ENCODE measurements around the gene ADGRG6. TPM values are rescaled to one million over a fixed set of nuclear protein-coding genes. Genes with fewer than 3 reads are reported as not detected.

ADGRG6 gene
- total and polyA plus RNA-seq, 2 experiments from 2014 or later, result 0.38 to 1.5 TPM

- H3K4me1 ChIP-seq (ENCODE audit: insufficient read depth), result peaks cover 38% of the 10 kb centered on the region
- in situ Hi-C loops (cut with MboI), result loop anchor here (25.0 kb wide), 1 partner anchor 213 kb away; no protein-coding TSS in a partner anchor
- H3F3A ChIP-seq (ENCODE audit: insufficient read depth), result peaks cover 21% of the 10 kb centered on the region
- H3K4me2 ChIP-seq (ENCODE audit: unreplicated experiment), result peak overlapping the region; percentile 75
- 15 to 18% methylated on average over 4 of the region's 4 CpGs for WGBS, 2 experiments (ENCODE audit: low coverage in 1 of 2, low lambda C conversion rate in 2 of 2, missing lambda C conversion rate in 2 of 2)
- peak overlapping the region; percentile 38 for H3K27ac ChIP-seq
- no peaks in the 10 kb centered on the region for H3K27me3 ChIP-seq (replicated peaks; ENCODE audit: insufficient read depth)
- TF ChIP-seq EZH2 (IDR thresholded peaks at IDR 0.05; ENCODE audit: insufficient read depth, poor library complexity, severe bottlenecking) (no peak), EZH2phosphoT487 (IDR thresholded peaks at IDR 0.05; ENCODE audit: insufficient read depth, low read depth) (no peak)
- H3K9ac ChIP-seq, result no peak overlapping the region
- H3K9me3 ChIP-seq (ENCODE audit: low read depth), result no peaks in the 10 kb centered on the region
- H3K79me2 ChIP-seq (ENCODE audit: insufficient read depth), result no peaks in the 10 kb centered on the region
- H3K4me3 ChIP-seq, result peak overlapping the region; percentile 47
- peak; percentile 46 for DNase-seq
- peak overlapping the region; percentile 42 for H2AFZ ChIP-seq
- no peaks in the 10 kb centered on the region for H3K36me3 ChIP-seq (ENCODE audit: low read depth)
- no peaks in the 10 kb centered on the region for H4K20me1 ChIP-seq (ENCODE audit: insufficient read depth)
- H3K9me2 ChIP-seq (ENCODE audit: insufficient read depth), result no peaks in the 10 kb centered on the region
Measured at GRCh38 chr6:142374965-142375733, 73.3 kb downstream of the ADGRG6 start.

DNA sequence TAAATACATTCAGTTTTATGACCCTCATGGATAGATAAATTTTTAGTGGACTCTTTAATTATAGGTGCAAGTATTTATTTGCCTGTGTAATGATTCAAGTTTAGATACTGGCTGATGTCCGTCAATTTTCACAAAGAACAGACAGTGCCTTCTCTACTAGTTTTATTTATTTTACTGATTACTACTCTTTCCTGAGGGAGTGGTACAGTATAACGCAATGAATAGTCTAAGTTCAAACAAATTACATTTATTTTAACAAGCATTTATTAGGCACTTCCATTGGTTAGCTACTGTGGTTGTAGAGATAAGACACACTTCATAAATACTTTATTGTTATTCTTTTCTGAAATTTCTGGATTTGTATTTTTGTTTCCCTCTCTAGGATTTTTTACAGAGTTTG is 74.3 kb downstream of the ADGRG6 start:
- no peaks in the 10 kb centered on the region for H3K36me3 ChIP-seq (ENCODE audit: low read depth)
- WGBS, 2 experiments (ENCODE audit: low coverage in 1 of 2, low lambda C conversion rate in 2 of 2, missing lambda C conversion rate in 2 of 2), result 96 to 100% methylated on average over 2 of the region's 2 CpGs
- TF ChIP-seq EZH2phosphoT487 (IDR thresholded peaks at IDR 0.05; ENCODE audit: insufficient read depth, low read depth) (no peak), EZH2 (IDR thresholded peaks at IDR 0.05; ENCODE audit: insufficient read depth, poor library complexity, severe bottlenecking) (no peak)
- H3K27me3 ChIP-seq (replicated peaks; ENCODE audit: insufficient read depth), result no peaks in the 10 kb centered on the region
- no peak overlapping the region for H3K9ac ChIP-seq
- no peaks in the 10 kb centered on the region for H3K9me3 ChIP-seq (ENCODE audit: low read depth)
- H3K27ac ChIP-seq, result no peak overlapping the region
- no peaks in the 10 kb centered on the region for H3K79me2 ChIP-seq (ENCODE audit: insufficient read depth)
- H4K20me1 ChIP-seq (ENCODE audit: insufficient read depth), result no peaks in the 10 kb centered on the region
- peaks cover 38% of the 10 kb centered on the region for H3K4me1 ChIP-seq (ENCODE audit: insufficient read depth)
- no peak overlapping the region for H2AFZ ChIP-seq
- H3F3A ChIP-seq (ENCODE audit: insufficient read depth), result peaks cover 21% of the 10 kb centered on the region
- H3K9me2 ChIP-seq (ENCODE audit: insufficient read depth), result no peaks in the 10 kb centered on the region
- no peak overlapping the region for H3K4me3 ChIP-seq
- no peak for DNase-seq
- in situ Hi-C loops (cut with MboI), result loop anchor here (25.0 kb wide), 1 partner anchor 214 kb away; no protein-coding TSS in a partner anchor
- no peak overlapping the region for H3K4me2 ChIP-seq (ENCODE audit: unreplicated experiment)

GRCh38 chr6:142376800-142377496 is 75.1 kb downstream of the ADGRG6 start:
- no peak overlapping the region for H2AFZ ChIP-seq
- no peak overlapping the region for H3K9ac ChIP-seq
- no peak overlapping the region for H3K4me2 ChIP-seq (ENCODE audit: unreplicated experiment)
- peaks cover 38% of the 10 kb centered on the region for H3K4me1 ChIP-seq (ENCODE audit: insufficient read depth)
- no peaks in the 10 kb centered on the region for H4K20me1 ChIP-seq (ENCODE audit: insufficient read depth)
- H3K79me2 ChIP-seq (ENCODE audit: insufficient read depth), result no peaks in the 10 kb centered on the region
- in situ Hi-C loops (cut with MboI), result loop anchor here (25.0 kb wide), 1 partner anchor 215 kb away; no protein-coding TSS in a partner anchor
- 82 to 85% methylated on average over 7 of the region's 7 CpGs for WGBS, 2 experiments (ENCODE audit: low coverage in 1 of 2, low lambda C conversion rate in 2 of 2, missing lambda C conversion rate in 2 of 2)
- H3K27ac ChIP-seq, result no peak overlapping the region
- H3K9me3 ChIP-seq (ENCODE audit: low read depth), result no peaks in the 10 kb centered on the region
- H3K27me3 ChIP-seq (replicated peaks; ENCODE audit: insufficient read depth), result no peaks in the 10 kb centered on the region
- H3F3A ChIP-seq (ENCODE audit: insufficient read depth), result peaks cover 21% of the 10 kb centered on the region
- H3K9me2 ChIP-seq (ENCODE audit: insufficient read depth), result no peaks in the 10 kb centered on the region
- TF ChIP-seq EZH2 (IDR thresholded peaks at IDR 0.05; ENCODE audit: insufficient read depth, poor library complexity, severe bottlenecking) (no peak), EZH2phosphoT487 (IDR thresholded peaks at IDR 0.05; ENCODE audit: insufficient read depth, low read depth) (no peak)
- no peaks in the 10 kb centered on the region for H3K36me3 ChIP-seq (ENCODE audit: low read depth)
- no peak for DNase-seq
- no peak overlapping the region for H3K4me3 ChIP-seq

GRCh38 chr6:142377497-142377848 is 75.7 kb downstream of the ADGRG6 start:
- peaks cover 21% of the 10 kb centered on the region for H3F3A ChIP-seq (ENCODE audit: insufficient read depth)
- H3K9ac ChIP-seq, result no peak overlapping the region
- H3K4me1 ChIP-seq (ENCODE audit: insufficient read depth), result peaks cover 34% of the 10 kb centered on the region
- H4K20me1 ChIP-seq (ENCODE audit: insufficient read depth), result no peaks in the 10 kb centered on the region
- in situ Hi-C loops (cut with MboI), result loop anchor here (25.0 kb wide), 1 partner anchor 215 kb away; no protein-coding TSS in a partner anchor
- H3K36me3 ChIP-seq (ENCODE audit: low read depth), result no peaks in the 10 kb centered on the region
- no peaks in the 10 kb centered on the region for H3K9me2 ChIP-seq (ENCODE audit: insufficient read depth)
- peak overlapping the region; percentile 13; the same call in 1 of the 2 replicates for H3K27ac ChIP-seq
- H3K9me3 ChIP-seq (ENCODE audit: low read depth), result no peaks in the 10 kb centered on the region
- no peaks in the 10 kb centered on the region for H3K79me2 ChIP-seq (ENCODE audit: insufficient read depth)
- 97 to 98% methylated on average over 4 of the region's 4 CpGs for WGBS, 2 experiments (ENCODE audit: low coverage in 1 of 2, low lambda C conversion rate in 2 of 2, missing lambda C conversion rate in 2 of 2)
- H2AFZ ChIP-seq, result no peak overlapping the region
- no peaks in the 10 kb centered on the region for H3K27me3 ChIP-seq (replicated peaks; ENCODE audit: insufficient read depth)
- no peak for TF ChIP-seq EZH2 (IDR thresholded peaks at IDR 0.05; ENCODE audit: insufficient read depth, poor library complexity, severe bottlenecking)
- TF ChIP-seq EZH2phosphoT487 (IDR thresholded peaks at IDR 0.05; ENCODE audit: insufficient read depth, low read depth), result no peak
- no peak overlapping the region for H3K4me3 ChIP-seq
- DNase-seq, result no peak
- peak overlapping the region; percentile 14 for H3K4me2 ChIP-seq (ENCODE audit: unreplicated experiment)
